Keratinocyte (primary cell): Measurements from ENCODE around the gene CHAC2.

Experiments
- EZH2 ChIP-seq: IDR thresholded peaks from one replicate; pipeline ENCODE4 v1.6.1; 2012; ENCODE audit warnings: inconsistent platforms, mild to moderate bottlenecking, low read length, moderate library complexity
- TF ChIP-seq, protein P1 (sequence below), 3 experiments: IDR thresholded peaks in 1 of 3; conservative IDR thresholded peaks in 1 of 3; optimal IDR thresholded peaks in 1 of 3; 2 replicates in 2 of 3; 3 replicates in 1 of 3; pipeline versions ENCODE3 to v1.5.1; 2011; ENCODE audit warnings: low read length in 3 of 3, mild to moderate bottlenecking in 3 of 3, moderate library complexity in 2 of 3, control low read depth in 1 of 3, inconsistent platforms in 1 of 3; ENCODE audit not compliant: insufficient read depth in 2 of 3; ENCODE audit errors: extremely low read depth in 1 of 3

DNA sequence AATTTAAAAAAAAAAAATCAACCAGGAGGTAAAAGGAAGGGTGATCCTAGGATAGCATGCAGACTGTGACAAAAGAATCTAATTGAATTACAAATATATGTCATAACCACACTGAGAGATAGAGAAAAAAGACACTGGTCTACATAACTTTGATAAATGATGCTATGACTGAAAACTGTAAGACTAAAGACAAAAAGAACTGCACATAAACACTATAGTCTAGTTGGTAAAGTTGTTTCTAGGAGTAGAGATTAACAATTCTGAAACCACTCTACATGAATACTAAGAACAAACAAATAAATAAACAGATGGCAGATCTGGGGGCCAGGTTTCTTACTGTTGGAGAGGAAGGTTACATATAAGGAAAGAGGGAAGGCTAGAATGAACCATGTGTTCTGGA is 14.6 kb upstream of the CHAC2 start:
- TF ChIP-seq, protein P1, sequence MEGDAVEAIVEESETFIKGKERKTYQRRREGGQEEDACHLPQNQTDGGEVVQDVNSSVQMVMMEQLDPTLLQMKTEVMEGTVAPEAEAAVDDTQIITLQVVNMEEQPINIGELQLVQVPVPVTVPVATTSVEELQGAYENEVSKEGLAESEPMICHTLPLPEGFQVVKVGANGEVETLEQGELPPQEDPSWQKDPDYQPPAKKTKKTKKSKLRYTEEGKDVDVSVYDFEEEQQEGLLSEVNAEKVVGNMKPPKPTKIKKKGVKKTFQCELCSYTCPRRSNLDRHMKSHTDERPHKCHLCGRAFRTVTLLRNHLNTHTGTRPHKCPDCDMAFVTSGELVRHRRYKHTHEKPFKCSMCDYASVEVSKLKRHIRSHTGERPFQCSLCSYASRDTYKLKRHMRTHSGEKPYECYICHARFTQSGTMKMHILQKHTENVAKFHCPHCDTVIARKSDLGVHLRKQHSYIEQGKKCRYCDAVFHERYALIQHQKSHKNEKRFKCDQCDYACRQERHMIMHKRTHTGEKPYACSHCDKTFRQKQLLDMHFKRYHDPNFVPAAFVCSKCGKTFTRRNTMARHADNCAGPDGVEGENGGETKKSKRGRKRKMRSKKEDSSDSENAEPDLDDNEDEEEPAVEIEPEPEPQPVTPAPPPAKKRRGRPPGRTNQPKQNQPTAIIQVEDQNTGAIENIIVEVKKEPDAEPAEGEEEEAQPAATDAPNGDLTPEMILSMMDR (optimal IDR thresholded peaks at IDR 0.05 in 1 of 3, IDR thresholded peaks at IDR 0.05 in 1 of 3, conservative IDR thresholded peaks at IDR 0.05 in 1 of 3; ENCODE audit: extremely low read depth in 1 of 3, insufficient read depth in 2 of 3, low read length in 3 of 3), result no peak
- TF ChIP-seq EZH2, result no peak
